SK-N-SH treated with all-trans-retinoic acid at 6 μM for 48 hours (cell line): ENCODE measurements around the gene CEP350.

Source experiments
- ARNTL ChIP-seq: fragments of 450-650 bp; formaldehyde crosslinking; IDR thresholded peaks from 2 replicates; pipeline ENCODE4 v1.5.0; 2020; ENCODE audit warnings: low read depth, mild to moderate bottlenecking, moderate library complexity, borderline replicate concordance
- CREB5 ChIP-seq: fragments of 250-450 bp; sonication (Bioruptor Pico); IDR thresholded peaks from 2 replicates; pipeline ENCODE4 v1.5.1; 2020; ENCODE audit warnings: low read depth, mild to moderate bottlenecking, moderate library complexity
- ESRRG ChIP-seq: fragments of 250-450 bp; sonication (Bioruptor Pico); IDR thresholded peaks from 2 replicates; pipeline ENCODE4 v1.6.1; 2021; ENCODE audit warnings: mild to moderate bottlenecking
- GLIS3 ChIP-seq: fragments of 250-450 bp; sonication (Bioruptor Pico); IDR thresholded peaks from 2 replicates; pipeline ENCODE4 v1.5.0; 2020; ENCODE audit warnings: mild to moderate bottlenecking, moderate library complexity
- ISL1 ChIP-seq: fragments of 250-450 bp; sonication (Bioruptor Pico); IDR thresholded peaks from 2 replicates; pipeline ENCODE4 v2.1.2; 2022; ENCODE audit warnings: mild to moderate bottlenecking, moderate library complexity
- RARB ChIP-seq: fragments of 250-450 bp; sonication (Bioruptor Pico); IDR thresholded peaks from 2 replicates; pipeline ENCODE4 v1.8.0; 2021; ENCODE audit warnings: mild to moderate bottlenecking, moderate library complexity
- SNAI2 ChIP-seq: fragments of 250-450 bp; sonication (Bioruptor Pico); IDR thresholded peaks from 2 replicates; pipeline ENCODE4 v1.5.0; 2020; ENCODE audit warnings: mild to moderate bottlenecking, moderate library complexity
- TOX ChIP-seq: fragments of 250-450 bp; sonication (Bioruptor Pico); IDR thresholded peaks from 2 replicates; pipeline ENCODE4 v1.8.0; 2021; ENCODE audit warnings: mild to moderate bottlenecking, moderate library complexity, borderline replicate concordance
- ZFP3 ChIP-seq: fragments of 250-450 bp; sonication (Bioruptor Pico); IDR thresholded peaks from 2 replicates; pipeline ENCODE4 v1.5.0; 2020; ENCODE audit warnings: mild to moderate bottlenecking, moderate library complexity
- ZFP30 ChIP-seq: fragments of 450-650 bp; formaldehyde crosslinking; IDR thresholded peaks from 2 replicates; pipeline ENCODE4 v1.5.0; 2022; ENCODE audit warnings: mild to moderate bottlenecking, moderate library complexity
- ZNF565 ChIP-seq: fragments of 450-650 bp; formaldehyde crosslinking; conservative IDR thresholded peaks from 2 replicates; pipeline ENCODE4 v1.5.0; 2020; ENCODE audit warnings: low read depth, mild to moderate bottlenecking, moderate library complexity
- ZNF70 ChIP-seq: fragments of 450-650 bp; formaldehyde crosslinking; IDR thresholded peaks from 2 replicates; pipeline ENCODE4 v1.5.0; 2020; ENCODE audit warnings: mild to moderate bottlenecking, moderate library complexity
- TF ChIP-seq, protein P1 (sequence below): fragments of 250-450 bp; sonication (Bioruptor Pico); IDR thresholded peaks from 2 replicates; pipeline ENCODE4 v1.8.0; 2020; ENCODE audit warnings: mild to moderate bottlenecking, moderate library complexity, borderline replicate concordance

- TF ChIP-seq ZFP30 (CRISPR knock-in tag): no peak
- no peak for TF ChIP-seq ESRRG (CRISPR knock-in tag)
- no peak for TF ChIP-seq ZNF565
- TF ChIP-seq ZFP3 (CRISPR knock-in tag): no peak
- no peak for TF ChIP-seq GLIS3 (CRISPR knock-in tag)
- TF ChIP-seq CREB5 (CRISPR knock-in tag): no peak
- TF ChIP-seq, protein P1, sequence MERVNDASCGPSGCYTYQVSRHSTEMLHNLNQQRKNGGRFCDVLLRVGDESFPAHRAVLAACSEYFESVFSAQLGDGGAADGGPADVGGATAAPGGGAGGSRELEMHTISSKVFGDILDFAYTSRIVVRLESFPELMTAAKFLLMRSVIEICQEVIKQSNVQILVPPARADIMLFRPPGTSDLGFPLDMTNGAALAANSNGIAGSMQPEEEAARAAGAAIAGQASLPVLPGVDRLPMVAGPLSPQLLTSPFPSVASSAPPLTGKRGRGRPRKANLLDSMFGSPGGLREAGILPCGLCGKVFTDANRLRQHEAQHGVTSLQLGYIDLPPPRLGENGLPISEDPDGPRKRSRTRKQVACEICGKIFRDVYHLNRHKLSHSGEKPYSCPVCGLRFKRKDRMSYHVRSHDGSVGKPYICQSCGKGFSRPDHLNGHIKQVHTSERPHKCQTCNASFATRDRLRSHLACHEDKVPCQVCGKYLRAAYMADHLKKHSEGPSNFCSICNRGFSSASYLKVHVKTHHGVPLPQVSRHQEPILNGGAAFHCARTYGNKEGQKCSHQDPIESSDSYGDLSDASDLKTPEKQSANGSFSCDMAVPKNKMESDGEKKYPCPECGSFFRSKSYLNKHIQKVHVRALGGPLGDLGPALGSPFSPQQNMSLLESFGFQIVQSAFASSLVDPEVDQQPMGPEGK (CRISPR knock-in tag): no peak
- no peak for TF ChIP-seq TOX (CRISPR knock-in tag)
- TF ChIP-seq ISL1 (CRISPR knock-in tag): no peak
- no peak for TF ChIP-seq RARB
- no peak for TF ChIP-seq ARNTL (CRISPR knock-in tag)
- no peak for TF ChIP-seq ZNF70 (CRISPR knock-in tag)
- TF ChIP-seq SNAI2 (CRISPR knock-in tag): no peak
Measured at GRCh38 chr1:180133193-180133592, 178.6 kb downstream of the CEP350 start.
